DMS153 treated with DMSO at 0.1 percent for 48 hours (cell line): ENCODE data around the gene MFSD12.
"Not testable (repeated sequence)": the region's sequence is repeated elsewhere in the genome, so short reads cannot be mapped to it uniquely, and the experiment has no call there.

ENCODE experiments used
- DNase-seq: peaks from one replicate; lab custom pipeline; 2025; ENCODE audit not compliant: unreplicated experiment; lab: John Stamatoyannopoulos, UW

MFSD12 gene

GRCh38 chr19:3509566-3509989 lies 47.8 kb downstream of the MFSD12 start:
- no peak for DNase-seq

- DNase-seq = no peak
These were observed 48.4 kb downstream of the MFSD12 start for GRCh38 chr19:3508771-3509535.

GRCh38 chr19:3508121-3508661 lies 49.2 kb downstream of the MFSD12 start:
- not testable (repeated sequence) for DNase-seq

GRCh38 chr19:3507371-3508120 lies 49.8 kb downstream of the MFSD12 start:
- no peak for DNase-seq

- no peak for DNase-seq
These were observed 50.7 kb downstream of the MFSD12 start for GRCh38 chr19:3506384-3507340.

GRCh38 chr19:3505598-3506383 lies 51.6 kb downstream of the MFSD12 start, which contains the start of gene FZR1:
Gene FZR1 (plus strand): TSS chr19:3506311. CDS start chr19:3522990, 16,679 bp downstream.
- peak; percentile 93 for DNase-seq

GRCh38 chr19:3504735-3505134 lies 52.7 kb downstream of the MFSD12 start:
- no peak for DNase-seq

GRCh38 chr19:3503036-3503572 lies 54.3 kb downstream of the MFSD12 start:
- no peak for DNase-seq

GRCh38 chr19:3501780-3502179 lies 55.6 kb downstream of the MFSD12 start:
- no peak for DNase-seq

GRCh38 chr19:3500429-3501101 lies 56.8 kb downstream of the MFSD12 start, which contains the start of gene DOHH:
Gene DOHH (minus strand): TSS chr19:3500674. CDS start chr19:3496814, 3,860 bp downstream.
- peak; percentile 88 for DNase-seq

GRCh38 chr19:3499738-3500428 lies 57.5 kb downstream of the MFSD12 start:
- no peak for DNase-seq

- no peak for DNase-seq
These were observed 59.4 kb downstream of the MFSD12 start for GRCh38 chr19:3497757-3498520.

GRCh38 chr19:3496392-3497273 lies 60.8 kb downstream of the MFSD12 start:
- DNase-seq = no peak

GRCh38 chr19:3494559-3494958 lies 62.8 kb downstream of the MFSD12 start:
- no peak for DNase-seq
